GM19035 (cell line): ENCODE measurements around the gene COL6A3.

Experiments used
- ATAC-seq: cut with Tn5 transposase; IDR thresholded peaks from one replicate; pipeline ENCODE4 v1.9.1; 2021; ENCODE audit not compliant: unreplicated experiment

COL6A3 gene, protein sequence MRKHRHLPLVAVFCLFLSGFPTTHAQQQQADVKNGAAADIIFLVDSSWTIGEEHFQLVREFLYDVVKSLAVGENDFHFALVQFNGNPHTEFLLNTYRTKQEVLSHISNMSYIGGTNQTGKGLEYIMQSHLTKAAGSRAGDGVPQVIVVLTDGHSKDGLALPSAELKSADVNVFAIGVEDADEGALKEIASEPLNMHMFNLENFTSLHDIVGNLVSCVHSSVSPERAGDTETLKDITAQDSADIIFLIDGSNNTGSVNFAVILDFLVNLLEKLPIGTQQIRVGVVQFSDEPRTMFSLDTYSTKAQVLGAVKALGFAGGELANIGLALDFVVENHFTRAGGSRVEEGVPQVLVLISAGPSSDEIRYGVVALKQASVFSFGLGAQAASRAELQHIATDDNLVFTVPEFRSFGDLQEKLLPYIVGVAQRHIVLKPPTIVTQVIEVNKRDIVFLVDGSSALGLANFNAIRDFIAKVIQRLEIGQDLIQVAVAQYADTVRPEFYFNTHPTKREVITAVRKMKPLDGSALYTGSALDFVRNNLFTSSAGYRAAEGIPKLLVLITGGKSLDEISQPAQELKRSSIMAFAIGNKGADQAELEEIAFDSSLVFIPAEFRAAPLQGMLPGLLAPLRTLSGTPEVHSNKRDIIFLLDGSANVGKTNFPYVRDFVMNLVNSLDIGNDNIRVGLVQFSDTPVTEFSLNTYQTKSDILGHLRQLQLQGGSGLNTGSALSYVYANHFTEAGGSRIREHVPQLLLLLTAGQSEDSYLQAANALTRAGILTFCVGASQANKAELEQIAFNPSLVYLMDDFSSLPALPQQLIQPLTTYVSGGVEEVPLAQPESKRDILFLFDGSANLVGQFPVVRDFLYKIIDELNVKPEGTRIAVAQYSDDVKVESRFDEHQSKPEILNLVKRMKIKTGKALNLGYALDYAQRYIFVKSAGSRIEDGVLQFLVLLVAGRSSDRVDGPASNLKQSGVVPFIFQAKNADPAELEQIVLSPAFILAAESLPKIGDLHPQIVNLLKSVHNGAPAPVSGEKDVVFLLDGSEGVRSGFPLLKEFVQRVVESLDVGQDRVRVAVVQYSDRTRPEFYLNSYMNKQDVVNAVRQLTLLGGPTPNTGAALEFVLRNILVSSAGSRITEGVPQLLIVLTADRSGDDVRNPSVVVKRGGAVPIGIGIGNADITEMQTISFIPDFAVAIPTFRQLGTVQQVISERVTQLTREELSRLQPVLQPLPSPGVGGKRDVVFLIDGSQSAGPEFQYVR (N-terminal part only)

DNA sequence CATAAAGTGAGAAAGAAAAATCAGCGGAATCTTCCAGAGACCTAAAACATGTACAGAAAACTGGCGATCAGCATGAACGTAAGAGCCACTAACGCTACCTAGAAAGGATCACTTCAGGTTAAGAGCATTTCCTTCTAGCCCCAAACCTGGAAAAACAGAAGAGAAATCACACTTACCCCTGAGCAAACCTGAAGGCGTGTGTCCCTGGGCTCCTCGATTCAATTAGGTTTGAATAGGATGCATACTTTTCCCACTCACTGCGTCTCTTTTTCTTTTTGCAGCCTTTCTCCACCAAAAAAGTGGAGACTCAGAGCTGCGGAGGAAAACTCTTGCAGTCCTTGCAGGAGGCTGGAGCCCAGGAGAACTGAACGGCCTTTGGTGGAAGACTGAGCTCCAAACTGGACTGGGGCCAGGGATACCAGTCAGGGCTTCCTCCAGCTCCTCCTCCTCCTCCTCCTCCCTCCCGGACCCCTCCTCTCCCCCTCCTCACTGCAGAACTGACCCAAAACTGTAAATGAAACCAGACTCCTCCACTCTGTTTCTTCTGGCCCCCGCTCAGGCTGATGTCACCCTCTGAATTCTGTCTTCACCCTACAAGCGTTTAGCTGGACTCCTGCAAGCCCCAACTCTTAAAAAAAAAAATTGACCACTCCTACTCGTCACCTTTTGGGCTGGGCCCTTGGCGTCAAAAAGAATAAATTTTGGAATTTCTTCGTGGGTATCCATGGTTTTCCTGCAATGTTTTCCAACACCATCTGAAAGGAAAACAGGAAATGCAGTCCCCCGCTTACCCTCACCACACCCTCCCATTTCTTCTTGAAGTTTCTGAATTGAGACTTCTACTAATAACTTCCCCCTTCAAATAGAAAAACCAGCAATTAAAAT, at the start of gene COL6A3:
Gene COL6A3 (minus strand): TSS at position 388 of the 885 bp plus-strand sequence. CDS start 17,347 bp downstream, outside the sequence.
- ATAC-seq, result no peak

DNA sequence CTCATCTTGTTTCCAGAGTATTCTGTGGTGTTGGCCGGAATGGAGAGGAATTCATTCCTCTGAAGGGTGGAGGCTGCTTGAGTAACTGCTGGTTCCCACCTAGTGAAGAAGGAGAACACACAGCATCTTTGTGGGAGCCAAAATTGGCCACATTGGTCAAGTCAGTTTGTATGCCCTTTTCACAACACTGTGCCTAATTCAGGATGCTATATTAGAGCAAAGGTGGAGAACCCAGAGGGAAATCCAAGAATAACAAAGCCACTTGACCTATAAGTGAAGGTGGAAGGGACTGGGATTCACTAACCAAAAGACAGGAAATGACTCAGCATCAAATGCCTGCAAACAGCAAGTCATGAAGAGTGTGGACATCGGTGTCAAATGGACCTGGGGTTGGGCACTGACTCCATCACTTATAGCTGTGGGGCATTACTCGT, 45.8 kb upstream of the COL6A3 start:
- ATAC-seq, result no peak

- ATAC-seq, result no peak
Measured at GRCh38 chr2:237459226-237459625, 45.3 kb upstream of the COL6A3 start.

GRCh38 chr2:237458519-237458918, 44.6 kb upstream of the COL6A3 start:
- ATAC-seq, result no peak

DNA sequence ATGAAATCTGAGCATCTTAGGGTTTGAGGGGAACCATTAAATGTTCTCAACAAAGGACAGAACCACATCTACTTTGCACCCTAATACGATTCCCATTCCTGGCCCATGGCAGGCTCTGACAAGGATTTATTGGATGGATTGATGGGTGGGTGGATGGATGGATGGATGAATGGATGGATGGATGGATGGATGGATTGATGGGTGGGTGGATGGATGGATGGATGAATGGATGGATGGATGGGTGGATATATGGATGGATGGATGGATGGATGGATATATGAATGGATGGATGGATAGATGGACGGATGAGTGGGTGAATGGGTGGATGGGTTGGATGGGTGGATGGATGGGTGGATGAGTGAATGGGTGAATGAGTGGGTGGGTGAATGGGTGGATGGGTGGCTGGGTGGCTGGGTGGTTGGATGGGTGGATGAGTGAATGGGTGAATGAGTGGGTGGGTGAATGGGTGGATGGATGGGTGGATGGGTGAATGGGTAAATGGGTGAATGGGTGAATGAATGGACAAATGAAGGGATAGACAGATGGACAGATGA, 43.5 kb upstream of the COL6A3 start:
- ATAC-seq, result no peak

- no peak for ATAC-seq
Measured at GRCh38 chr2:237456200-237456843, 42.4 kb upstream of the COL6A3 start.

DNA sequence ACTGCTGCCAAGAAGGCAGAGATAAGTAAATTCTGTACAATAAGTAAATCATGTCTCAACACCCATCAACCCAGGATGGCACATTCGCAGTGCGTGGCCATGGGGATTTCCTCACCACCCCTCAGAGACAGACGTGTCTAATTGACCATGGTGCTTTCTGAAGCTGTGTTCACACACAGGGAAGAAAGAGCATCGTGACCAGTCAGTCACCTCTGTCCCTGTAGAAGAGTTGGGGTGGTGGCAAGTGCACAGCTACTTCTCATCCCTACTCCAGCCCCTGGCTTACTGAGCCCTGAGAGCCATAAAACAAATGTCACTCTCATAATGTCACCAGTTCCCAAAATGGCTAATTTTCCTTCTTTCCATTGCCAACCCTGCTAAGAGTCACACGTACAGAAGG, 41.8 kb upstream of the COL6A3 start:
- no peak for ATAC-seq

DNA sequence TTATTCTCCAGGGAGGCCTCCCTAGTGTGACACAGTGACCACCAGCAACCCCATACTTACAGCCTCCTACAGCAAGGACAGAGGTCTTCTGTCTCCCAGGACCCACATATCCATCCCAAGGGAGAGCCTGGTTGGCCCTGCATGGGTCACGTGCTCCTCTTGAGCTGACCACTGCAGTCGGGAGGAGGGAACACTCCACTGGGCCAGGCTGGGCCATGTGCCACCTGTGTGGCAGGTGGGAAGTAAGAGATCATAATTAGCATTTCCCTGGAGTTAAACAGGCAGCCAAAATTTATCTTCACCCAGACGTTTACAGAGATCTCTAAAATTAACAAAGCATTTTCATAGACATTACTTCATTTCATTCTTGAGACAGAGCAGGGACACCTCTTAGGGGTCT, 39.7 kb upstream of the COL6A3 start:
- ATAC-seq, result no peak

- no peak for ATAC-seq
Measured at GRCh38 chr2:237452861-237453260, 38.9 kb upstream of the COL6A3 start.

DNA sequence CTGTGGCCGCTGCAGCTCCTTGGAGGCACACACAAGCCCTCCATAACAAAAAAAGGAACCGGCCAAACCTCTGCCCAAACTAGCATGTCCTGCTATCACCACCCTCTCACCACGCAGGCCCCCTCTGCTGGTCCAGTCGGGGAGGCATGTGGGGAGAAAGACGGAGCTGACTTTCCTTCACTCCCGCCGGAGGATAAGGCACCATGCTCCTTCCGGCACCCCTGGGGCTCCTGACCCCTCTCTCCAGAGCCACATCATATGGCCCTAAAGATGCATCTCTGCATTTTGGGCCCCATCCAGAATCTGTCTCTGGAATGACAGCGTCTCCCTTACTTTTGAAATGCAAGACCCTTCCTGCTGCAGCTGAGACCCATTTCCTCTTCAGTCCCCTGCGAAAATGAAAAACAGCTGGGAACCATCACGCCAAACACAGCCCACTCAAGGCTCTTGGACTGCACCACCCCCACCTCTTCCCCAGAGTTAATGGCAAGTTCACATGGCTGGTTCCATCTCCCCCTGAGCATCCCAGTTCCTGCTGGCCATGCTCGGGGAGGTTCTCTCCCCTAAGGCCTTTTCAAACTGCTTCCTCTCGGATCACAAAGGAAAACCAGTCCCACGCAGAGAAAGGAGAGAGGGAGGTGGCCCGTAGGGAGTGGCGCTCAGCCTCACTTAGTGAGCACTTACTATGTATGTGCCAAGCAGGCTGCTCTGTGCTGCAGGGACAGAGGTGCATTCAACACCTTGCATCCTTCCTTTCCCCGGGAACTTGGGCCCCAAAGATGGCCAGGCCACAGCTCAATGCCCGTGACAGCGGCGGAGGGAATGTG, 37.9 kb upstream of the COL6A3 start:
- no peak for ATAC-seq

DNA sequence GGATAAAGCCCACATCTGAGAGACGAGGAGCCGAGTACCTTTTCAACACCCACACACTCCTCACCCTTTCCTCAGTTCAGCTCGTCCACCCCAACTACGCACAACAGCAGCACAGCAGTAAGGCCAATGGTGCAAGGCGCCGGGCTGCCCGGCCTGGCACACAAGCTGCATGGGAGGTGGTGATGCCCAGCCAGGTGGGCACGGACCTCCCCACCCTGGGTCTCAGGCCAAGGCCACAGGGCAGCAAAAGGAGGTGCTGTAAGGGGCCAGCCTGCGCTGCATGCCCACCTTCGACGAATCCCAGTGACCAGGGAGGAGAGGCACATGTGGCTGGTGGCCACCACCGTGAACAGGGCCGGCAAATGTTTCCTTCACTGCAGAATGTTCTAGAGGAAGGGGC, 36.6 kb upstream of the COL6A3 start:
- no peak for ATAC-seq

DNA sequence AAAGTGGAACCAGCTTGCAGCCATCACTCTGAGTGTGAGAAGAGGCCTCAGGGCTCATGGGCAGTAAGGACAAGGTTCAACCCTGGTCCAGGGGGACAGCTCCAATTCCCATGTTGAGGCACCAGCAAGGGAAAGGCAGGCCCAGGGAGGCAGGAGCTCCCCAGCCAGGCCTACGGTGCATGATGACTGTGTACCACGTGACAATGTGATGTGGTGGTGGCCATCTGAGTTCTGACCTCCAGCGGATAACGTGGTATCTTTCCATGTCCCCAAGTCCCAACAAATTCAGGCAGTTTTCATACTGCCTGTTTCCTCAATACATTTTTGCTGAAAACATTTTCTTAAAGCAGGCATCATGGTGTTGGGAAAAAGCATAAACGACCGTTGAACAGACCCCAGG, 36.1 kb upstream of the COL6A3 start:
- no peak for ATAC-seq

GRCh38 chr2:237449193-237449881, 35.4 kb upstream of the COL6A3 start:
- no peak for ATAC-seq

DNA sequence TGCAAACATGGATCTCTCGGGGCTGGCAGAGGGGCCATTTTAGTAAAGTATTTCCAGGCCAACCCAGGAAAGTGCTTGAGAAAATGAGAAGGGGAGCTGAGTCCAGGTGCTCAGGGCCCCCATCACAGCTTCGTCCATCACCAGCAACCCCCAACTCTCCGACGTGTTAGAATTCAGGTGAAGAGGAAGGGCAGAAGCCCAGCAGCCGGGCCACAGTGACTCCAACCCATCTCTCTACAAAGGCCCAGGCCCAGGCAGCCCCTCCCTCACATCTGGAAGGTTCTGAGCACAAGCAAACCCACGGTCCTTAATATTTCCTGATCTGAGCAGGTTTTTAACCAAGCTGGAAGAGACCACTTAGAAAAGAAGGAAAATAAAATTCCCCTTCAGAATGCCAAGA, 34.7 kb upstream of the COL6A3 start:
- ATAC-seq, result no peak

GRCh38 chr2:237448171-237448570, 34.2 kb upstream of the COL6A3 start:
- ATAC-seq, result no peak

DNA sequence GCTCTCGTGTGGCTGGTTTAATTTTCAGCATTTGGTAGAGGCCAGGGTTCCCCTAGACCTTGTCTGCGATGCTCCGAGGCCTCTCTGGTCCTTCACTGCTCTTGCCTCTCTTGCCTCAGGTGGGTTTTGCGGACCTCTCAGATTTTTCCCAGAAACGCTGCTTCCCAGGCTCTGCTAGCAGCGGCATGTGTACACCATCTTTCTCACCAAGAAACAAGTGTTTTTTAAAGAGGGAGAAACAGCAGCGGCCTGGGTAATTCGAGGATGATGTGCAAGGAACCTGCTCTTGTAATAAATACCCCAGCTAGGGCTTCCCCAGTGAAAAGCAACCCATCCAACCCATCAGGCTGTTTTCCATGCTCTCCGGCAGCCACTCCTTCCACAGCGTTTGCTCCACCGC, 33.5 kb upstream of the COL6A3 start:
- no peak for ATAC-seq

DNA sequence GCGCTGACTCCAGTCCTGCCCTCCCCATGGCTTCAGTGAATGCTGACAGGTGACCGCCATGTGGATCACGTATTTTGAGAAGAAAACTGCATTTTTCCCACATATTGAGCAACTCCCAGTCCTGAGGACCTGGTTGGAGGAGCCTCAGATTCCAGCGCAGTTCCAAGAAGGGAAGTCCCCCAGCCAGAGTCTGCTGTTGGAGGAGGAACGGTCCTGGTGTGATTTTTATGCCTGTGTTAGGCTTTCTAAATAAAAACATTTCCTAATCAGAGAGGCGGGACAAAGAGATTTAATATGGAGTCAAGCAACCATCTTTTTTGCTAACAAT, 32.3 kb upstream of the COL6A3 start:
- ATAC-seq, result no peak
